ENCODE results near the gene C1orf115. TPM values are rescaled to one million over a fixed set of nuclear protein-coding genes. Genes with fewer than 3 reads are reported as not detected.

The C1orf115 gene
- polyA plus RNA-seq, 1 of the 3 experiments (the other 2 are of a cell fraction): 4.2 TPM

GRCh38 chr1:220732621-220733020, 42.5 kb downstream of the C1orf115 start:
- WGBS (ENCODE audit: low lambda C conversion rate): 96% methylated on average over 7 of the region's 7 CpGs
- Histone ChIP-seq H3K27ac (ENCODE audit: low read depth in 2 of 2, low read length in 1 of 2) (no peak overlapping the region), H3K4me2 (no peak overlapping the region), H3F3A (replicated peaks; ENCODE audit: insufficient read depth) (peaks cover 13% of the 10 kb centered on the region), H2AFZ (ENCODE audit: low read depth) (peak overlapping the region; percentile 93), H3K36me3 (replicated peaks in 1 of 2; ENCODE audit: control insufficient read depth in 1 of 2, insufficient read depth in 2 of 2, low read length in 1 of 2) (no peaks in the 10 kb centered on the region), H3K9me3 (no peaks in the 10 kb centered on the region), H3K27me3 (ENCODE audit: insufficient read depth) (no peaks in the 10 kb centered on the region), H3K9ac (no peak overlapping the region), H3K79me2 (ENCODE audit: insufficient read depth) (no peaks in the 10 kb centered on the region), H3K4me3 (ENCODE audit: low read depth in 2 of 2, low read length in 1 of 2) (no peak overlapping the region), H4K20me1 (ENCODE audit: insufficient read depth) (no peaks in the 10 kb centered on the region), H3K9me2 (no peaks in the 10 kb centered on the region), H3K4me1 (ENCODE audit: control insufficient read depth in 1 of 2, insufficient read depth in 2 of 2, low read depth in 1 of 2, low read length in 1 of 2) (peaks cover 5 to 15% of the 10 kb centered on the region in 2 experiments; a peak in 3 of 4 replicates)
- DNase-seq: no peak
- ChIA-PET POLR2A (interaction anchor here (1.1 kb wide), 1 partner anchor 15 kb away, joined by 3 read pairs; the partner anchor contains the start of gene MTARC2), CTCF (interaction anchor here (0.6 to 2.8 kb wide), 45 partner anchors 9 to 619 kb away, joined by 3 to 31 read pairs (median 5); partner anchors contain the start of gene MTARC2)
- TF ChIP-seq MEF2A (IDR thresholded peaks at IDR 0.05; ENCODE audit: borderline replicate concordance, low read depth): no peak

- peak overlapping the region; percentile 17 to 21; a peak in 3 of 4 replicates for H3K27ac ChIP-seq (ENCODE audit: low read depth in 2 of 2, low read length in 1 of 2)
- H2AFZ ChIP-seq (ENCODE audit: low read depth): peak overlapping the region; percentile 93
- 6% methylated on average over 15 of the region's 15 CpGs for WGBS (ENCODE audit: low lambda C conversion rate)
- H4K20me1 ChIP-seq (ENCODE audit: insufficient read depth): no peaks in the 10 kb centered on the region
- peak overlapping the region; percentile 21 for H3K4me2 ChIP-seq
- DNase-seq: peak; percentile 84
- TF ChIP-seq RAD21 (IDR thresholded peaks at IDR 0.05; ENCODE audit: low read length): peak; percentile 76
- TF ChIP-seq EP300 (IDR thresholded peaks at IDR 0.05; ENCODE audit: borderline replicate concordance in 1 of 2, low read depth in 1 of 2, low read length in 1 of 2): 0 out of 4 replicates have a peak, but pooled peaks of 1 of the 2 experiments have one; percentile 8
- peak; percentile 69 for TF ChIP-seq SMC3 (IDR thresholded peaks at IDR 0.05; ENCODE audit: low read depth, low read length)
- TF ChIP-seq CTCF (IDR thresholded peaks at IDR 0.05): peak; percentile 85
- no peak for TF ChIP-seq FOXM1 (IDR thresholded peaks at IDR 0.05; ENCODE audit: low read depth)
- no peak for TF ChIP-seq JUND (IDR thresholded peaks at IDR 0.05)
- no peak for TF ChIP-seq NRF1 (IDR thresholded peaks at IDR 0.05; ENCODE audit: low read depth, low read length)
- TF ChIP-seq ELF1 (IDR thresholded peaks at IDR 0.05): peak; percentile 63; the same call in 1 of the 2 replicates
- TF ChIP-seq NFIC (IDR thresholded peaks at IDR 0.05; ENCODE audit: borderline replicate concordance): peak; percentile 17; the same call in 1 of the 2 replicates
- 0 out of 2 replicates have a peak, but pooled peaks have one; percentile 30 for TF ChIP-seq TAF1 (IDR thresholded peaks at IDR 0.05; ENCODE audit: borderline replicate concordance, low read depth, low read length)
- TF ChIP-seq GABPA (IDR thresholded peaks at IDR 0.05; ENCODE audit: low read depth): peak; percentile 75
- peaks cover 13% of the 10 kb centered on the region for H3F3A ChIP-seq (replicated peaks; ENCODE audit: insufficient read depth)
- ChIA-PET CTCF (interaction anchor here (0.6 to 2.8 kb wide), 60 partner anchors 9 to 619 kb away, joined by 3 to 31 read pairs (median 4); partner anchors contain the start of genes C1orf115 and MTARC2), POLR2A (interaction anchor here (1.1 kb wide), 1 partner anchor 15 kb away, joined by 3 read pairs; the partner anchor contains the start of gene MTARC2)
- H3K36me3 ChIP-seq (replicated peaks in 1 of 2; ENCODE audit: control insufficient read depth in 1 of 2, insufficient read depth in 2 of 2, low read length in 1 of 2): no peaks in the 10 kb centered on the region
- H3K9me2 ChIP-seq: no peaks in the 10 kb centered on the region
- peaks cover 5 to 15% of the 10 kb centered on the region in 2 experiments; a peak in 3 of 4 replicates for H3K4me1 ChIP-seq (ENCODE audit: control insufficient read depth in 1 of 2, insufficient read depth in 2 of 2, low read depth in 1 of 2, low read length in 1 of 2)
- peak overlapping the region; percentile 2 to 33; a peak in 3 of 4 replicates for H3K4me3 ChIP-seq (ENCODE audit: low read depth in 2 of 2, low read length in 1 of 2)
- H3K27me3 ChIP-seq (ENCODE audit: insufficient read depth): no peaks in the 10 kb centered on the region
- H3K9ac ChIP-seq: no peak overlapping the region
- H3K79me2 ChIP-seq (ENCODE audit: insufficient read depth): no peaks in the 10 kb centered on the region
- H3K9me3 ChIP-seq: no peaks in the 10 kb centered on the region
Measured at GRCh38 chr1:220733086-220733601, 43.0 kb downstream of the C1orf115 start.
